NT2/D1 (cell line): ENCODE measurements around the gene PKD2.

Source experiments
- SUZ12 ChIP-seq: IDR thresholded peaks from 2 replicates; pipeline ENCODE4 v1.6.1; 2011; ENCODE audit not compliant: insufficient read length, insufficient read depth; ENCODE audit errors: extremely low read depth
- ZNF274 ChIP-seq: IDR thresholded peaks from 2 replicates; pipeline ENCODE4 v1.6.1; 2011; ENCODE audit warnings: mild to moderate bottlenecking, low read depth, low read length

DNA sequence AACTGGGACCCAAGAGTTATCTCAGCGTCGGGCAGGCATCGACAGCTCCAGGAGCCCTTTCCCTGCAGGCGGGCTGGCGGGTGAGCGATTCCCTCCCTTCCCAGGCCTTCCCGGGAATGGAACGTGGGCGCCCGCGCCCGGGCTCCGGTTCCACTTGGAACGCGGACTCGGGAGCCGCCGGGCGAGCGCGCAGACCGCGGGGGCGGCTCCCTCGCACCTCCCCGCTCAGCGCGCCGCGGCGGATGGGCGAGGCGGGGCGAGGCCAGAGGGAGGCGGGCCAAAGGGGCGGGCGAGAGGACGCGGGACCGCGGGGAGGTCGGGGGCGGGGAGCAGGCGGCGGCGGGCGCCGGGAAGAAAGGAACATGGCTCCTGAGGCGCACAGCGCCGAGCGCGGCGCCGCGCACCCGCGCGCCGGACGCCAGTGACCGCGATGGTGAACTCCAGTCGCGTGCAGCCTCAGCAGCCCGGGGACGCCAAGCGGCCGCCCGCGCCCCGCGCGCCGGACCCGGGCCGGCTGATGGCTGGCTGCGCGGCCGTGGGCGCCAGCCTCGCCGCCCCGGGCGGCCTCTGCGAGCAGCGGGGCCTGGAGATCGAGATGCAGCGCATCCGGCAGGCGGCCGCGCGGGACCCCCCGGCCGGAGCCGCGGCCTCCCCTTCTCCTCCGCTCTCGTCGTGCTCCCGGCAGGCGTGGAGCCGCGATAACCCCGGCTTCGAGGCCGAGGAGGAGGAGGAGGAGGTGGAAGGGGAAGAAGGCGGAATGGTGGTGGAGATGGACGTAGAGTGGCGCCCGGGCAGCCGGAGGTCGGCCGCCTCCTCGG is at the start of gene PKD2:
- no peak for TF ChIP-seq ZNF274
- no peak for TF ChIP-seq SUZ12
